ENCODE data around the gene MMP28. TPM values are rescaled to one million over a fixed set of nuclear protein-coding genes. Genes with fewer than 3 reads are reported as not detected.

MMP28 gene
- total and polyA plus RNA-seq, 2 donors (not counting 1 experiment from before 2014, with no cell fraction given), result 0.15 to 2.0 TPM

GRCh38 chr17:35738519-35739133 lies 56.8 kb downstream of the MMP28 start:
- Histone ChIP-seq H3K9me3 (ENCODE audit: control extremely low read depth in 1 of 3, control insufficient read depth in 2 of 3, insufficient read depth in 1 of 3, low read length in 2 of 3) (peaks cover 0 to 5% (median 0%) of the 10 kb centered on the region in 3 donors), H3K27ac (ENCODE audit: low read length in 2 of 2) (no peak overlapping the region), H3K4me1 (ENCODE audit: control insufficient read depth in 2 of 2, insufficient read depth in 2 of 2, low read length in 2 of 2) (peaks cover 0 to 5% of the 10 kb centered on the region in 2 donors), H3K36me3 (replicated peaks in 1 of 2; ENCODE audit: control extremely low read depth in 1 of 2, control insufficient read depth in 1 of 2, extremely low read depth in 1 of 2, insufficient read depth in 2 of 2, low read length in 1 of 2) (no peaks in the 10 kb centered on the region), H3K4me3 (ENCODE audit: control extremely low read depth in 1 of 5, extremely low read depth in 1 of 5, insufficient read depth in 1 of 5, low read depth in 2 of 5, low read length in 4 of 5) (no peak overlapping the region), H4K20me1 (ENCODE audit: control insufficient read depth, insufficient read depth, low read length, poor library complexity, severe bottlenecking) (no peaks in the 10 kb centered on the region), H3K27me3 (replicated peaks in 1 of 4; ENCODE audit: control extremely low read depth in 1 of 4, control insufficient read depth in 3 of 4, insufficient read depth in 4 of 4, low read length in 3 of 4) (peaks cover 0 to 28% (median 6%) of the 10 kb centered on the region in 4 experiments), H3K79me2 (ENCODE audit: control insufficient read depth, insufficient read depth, low read length) (no peaks in the 10 kb centered on the region), H2AFZ (ENCODE audit: insufficient read depth, low read depth, low read length, poor library complexity, severe bottlenecking) (no peak overlapping the region), H3K9ac (ENCODE audit: low read length) (no peak overlapping the region), H3K4me2 (replicated peaks; ENCODE audit: low read depth, low read length, poor library complexity, severe bottlenecking) (no peak overlapping the region)
- POLR2A ChIA-PET, result no interaction called here
- Mint-ChIP-seq H3K4me1 (peaks cover 7% of the 10 kb centered on the region), H3K9me3 (ENCODE audit: insufficient read depth) (no peaks in the 10 kb centered on the region), H3K4me3 (no peak overlapping the region), H3K27ac (no peak overlapping the region), H3K27me3 (peaks cover 28% of the 10 kb centered on the region)
- 78% methylated on average over 2 of the region's 5 CpGs for WGBS (ENCODE audit: insufficient coverage)
- ATAC-seq (ENCODE audit: low read depth) (no peak), DNase-seq (no peak)
- intact Hi-C loops (cut with micrococcal nuclease), result no loop called here
- CTCF ChIA-PET, result interaction anchor here (1.1 to 1.2 kb wide), 3 partner anchors 9 to 25 kb away, joined by 3 to 4 read pairs (median 3); no protein-coding TSS in a partner anchor
- no peak for TF ChIP-seq EZH2 (IDR thresholded peaks at IDR 0.05; ENCODE audit: borderline replicate concordance, insufficient read depth, low read depth, low read length, poor library complexity, severe bottlenecking)
- TF ChIP-seq, protein P1, sequence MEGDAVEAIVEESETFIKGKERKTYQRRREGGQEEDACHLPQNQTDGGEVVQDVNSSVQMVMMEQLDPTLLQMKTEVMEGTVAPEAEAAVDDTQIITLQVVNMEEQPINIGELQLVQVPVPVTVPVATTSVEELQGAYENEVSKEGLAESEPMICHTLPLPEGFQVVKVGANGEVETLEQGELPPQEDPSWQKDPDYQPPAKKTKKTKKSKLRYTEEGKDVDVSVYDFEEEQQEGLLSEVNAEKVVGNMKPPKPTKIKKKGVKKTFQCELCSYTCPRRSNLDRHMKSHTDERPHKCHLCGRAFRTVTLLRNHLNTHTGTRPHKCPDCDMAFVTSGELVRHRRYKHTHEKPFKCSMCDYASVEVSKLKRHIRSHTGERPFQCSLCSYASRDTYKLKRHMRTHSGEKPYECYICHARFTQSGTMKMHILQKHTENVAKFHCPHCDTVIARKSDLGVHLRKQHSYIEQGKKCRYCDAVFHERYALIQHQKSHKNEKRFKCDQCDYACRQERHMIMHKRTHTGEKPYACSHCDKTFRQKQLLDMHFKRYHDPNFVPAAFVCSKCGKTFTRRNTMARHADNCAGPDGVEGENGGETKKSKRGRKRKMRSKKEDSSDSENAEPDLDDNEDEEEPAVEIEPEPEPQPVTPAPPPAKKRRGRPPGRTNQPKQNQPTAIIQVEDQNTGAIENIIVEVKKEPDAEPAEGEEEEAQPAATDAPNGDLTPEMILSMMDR (IDR thresholded peaks at IDR 0.05), result no peak

DNA sequence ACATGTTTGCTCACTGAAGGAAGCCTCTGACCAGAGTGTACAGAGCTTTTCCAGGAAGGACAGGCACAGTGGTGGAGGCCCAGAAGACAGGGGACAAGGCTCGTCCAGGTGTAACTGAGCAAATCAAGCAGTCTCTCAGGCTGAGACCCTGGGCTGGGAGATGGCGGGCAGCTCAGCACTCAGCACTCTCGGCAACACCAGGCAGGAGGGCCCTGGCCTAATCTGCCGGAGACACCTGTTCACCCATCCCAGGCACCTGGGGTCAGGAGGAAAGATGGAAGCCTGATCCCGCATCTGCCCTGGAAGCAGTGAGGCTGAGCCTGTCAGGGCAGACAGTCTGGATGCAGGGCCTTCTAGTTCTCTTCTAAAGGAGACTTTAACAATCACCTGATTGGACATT lies 59.2 kb downstream of the MMP28 start:
- Histone ChIP-seq H3K27me3 (replicated peaks in 1 of 4; ENCODE audit: control extremely low read depth in 1 of 4, control insufficient read depth in 3 of 4, insufficient read depth in 4 of 4, low read length in 3 of 4) (peaks cover 0 to 17% (median 3%) of the 10 kb centered on the region in 4 experiments), H2AFZ (ENCODE audit: insufficient read depth, low read depth, low read length, poor library complexity, severe bottlenecking) (no peak overlapping the region), H3K4me3 (ENCODE audit: control extremely low read depth in 1 of 5, extremely low read depth in 1 of 5, insufficient read depth in 1 of 5, low read depth in 2 of 5, low read length in 4 of 5) (no peak overlapping the region), H3K9me3 (ENCODE audit: control extremely low read depth in 1 of 3, control insufficient read depth in 2 of 3, insufficient read depth in 1 of 3, low read length in 2 of 3) (peaks cover 0 to 4% (median 0%) of the 10 kb centered on the region in 3 donors), H3K9ac (ENCODE audit: low read length) (no peak overlapping the region), H3K79me2 (ENCODE audit: control insufficient read depth, insufficient read depth, low read length) (no peaks in the 10 kb centered on the region), H4K20me1 (ENCODE audit: control insufficient read depth, insufficient read depth, low read length, poor library complexity, severe bottlenecking) (no peaks in the 10 kb centered on the region), H3K4me2 (replicated peaks; ENCODE audit: low read depth, low read length, poor library complexity, severe bottlenecking) (no peak overlapping the region), H3K27ac (ENCODE audit: low read length in 2 of 2) (no peak overlapping the region), H3K4me1 (ENCODE audit: control insufficient read depth in 2 of 2, insufficient read depth in 2 of 2, low read length in 2 of 2) (peaks cover 1 to 3% of the 10 kb centered on the region in 2 donors), H3K36me3 (replicated peaks in 1 of 2; ENCODE audit: control extremely low read depth in 1 of 2, control insufficient read depth in 1 of 2, extremely low read depth in 1 of 2, insufficient read depth in 2 of 2, low read length in 1 of 2) (no peaks in the 10 kb centered on the region)
- TF ChIP-seq EZH2 (IDR thresholded peaks at IDR 0.05; ENCODE audit: borderline replicate concordance, insufficient read depth, low read depth, low read length, poor library complexity, severe bottlenecking), result no peak
- TF ChIP-seq, protein P1 (IDR thresholded peaks at IDR 0.05), result no peak
- Mint-ChIP-seq H3K27me3 (peaks cover 13% of the 10 kb centered on the region), H3K27ac (no peak overlapping the region), H3K9me3 (ENCODE audit: insufficient read depth) (no peaks in the 10 kb centered on the region), H3K4me1 (peaks cover 7% of the 10 kb centered on the region), H3K4me3 (no peak overlapping the region)
- CTCF ChIA-PET, result interaction anchor here (1.1 to 1.4 kb wide), 2 partner anchors 9 to 11 kb away, joined by 3 to 9 read pairs; no protein-coding TSS in a partner anchor
- DNase-seq (no peak), ATAC-seq (ENCODE audit: low read depth) (no peak)
- 94% methylated on average over 5 of the region's 5 CpGs for WGBS (ENCODE audit: insufficient coverage)
- POLR2A ChIA-PET, result no interaction called here
- intact Hi-C loops (cut with micrococcal nuclease), result no loop called here
